Ammon's horn (tissue), 1 donor: ENCODE results near the gene HOXC9.

Experiments used
- DNase-seq: peaks from one replicate; pipeline ENCODE4 v3.0.0-alpha.2; 2016; ENCODE audit warnings: low spot score

The HOXC9 gene

DNA sequence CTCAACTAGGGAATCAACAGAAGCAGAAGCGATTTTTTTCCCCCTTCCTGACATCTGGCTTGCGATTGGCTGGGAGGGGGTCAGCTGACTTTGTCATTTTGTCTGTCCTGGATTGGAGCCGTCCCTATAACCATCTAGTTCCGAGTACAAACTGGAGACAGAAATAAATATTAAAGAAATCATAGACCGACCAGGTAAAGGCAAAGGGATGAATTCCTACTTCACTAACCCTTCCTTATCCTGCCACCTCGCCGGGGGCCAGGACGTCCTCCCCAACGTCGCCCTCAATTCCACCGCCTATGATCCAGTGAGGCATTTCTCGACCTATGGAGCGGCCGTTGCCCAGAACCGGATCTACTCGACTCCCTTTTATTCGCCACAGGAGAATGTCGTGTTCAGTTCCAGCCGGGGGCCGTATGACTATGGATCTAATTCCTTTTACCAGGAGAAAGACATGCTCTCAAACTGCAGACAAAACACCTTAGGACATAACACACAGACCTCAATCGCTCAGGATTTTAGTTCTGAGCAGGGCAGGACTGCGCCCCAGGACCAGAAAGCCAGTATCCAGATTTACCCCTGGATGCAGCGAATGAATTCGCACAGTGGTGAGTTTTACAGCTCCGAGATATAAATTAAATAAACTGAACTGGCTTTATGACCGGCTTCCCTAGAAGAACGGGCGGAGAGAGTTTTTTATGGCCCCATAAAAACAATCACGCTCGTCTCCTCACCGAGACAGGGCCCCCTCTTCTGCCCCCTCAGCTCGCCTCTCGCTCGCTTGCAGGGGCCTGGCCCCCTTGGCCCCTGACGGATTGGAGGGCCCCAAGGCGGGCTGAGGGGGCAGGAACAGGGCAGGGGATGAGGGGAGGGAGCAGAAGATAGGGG is 28.6 kb downstream of the HOXC9 start, which contains the start of gene HOXC6:
Gene HOXC6 (plus strand): TSS at position 127 of the 888 bp plus-strand sequence. CDS start 82 bp downstream, at position 209.
- DNase-seq, result no peak

DNA sequence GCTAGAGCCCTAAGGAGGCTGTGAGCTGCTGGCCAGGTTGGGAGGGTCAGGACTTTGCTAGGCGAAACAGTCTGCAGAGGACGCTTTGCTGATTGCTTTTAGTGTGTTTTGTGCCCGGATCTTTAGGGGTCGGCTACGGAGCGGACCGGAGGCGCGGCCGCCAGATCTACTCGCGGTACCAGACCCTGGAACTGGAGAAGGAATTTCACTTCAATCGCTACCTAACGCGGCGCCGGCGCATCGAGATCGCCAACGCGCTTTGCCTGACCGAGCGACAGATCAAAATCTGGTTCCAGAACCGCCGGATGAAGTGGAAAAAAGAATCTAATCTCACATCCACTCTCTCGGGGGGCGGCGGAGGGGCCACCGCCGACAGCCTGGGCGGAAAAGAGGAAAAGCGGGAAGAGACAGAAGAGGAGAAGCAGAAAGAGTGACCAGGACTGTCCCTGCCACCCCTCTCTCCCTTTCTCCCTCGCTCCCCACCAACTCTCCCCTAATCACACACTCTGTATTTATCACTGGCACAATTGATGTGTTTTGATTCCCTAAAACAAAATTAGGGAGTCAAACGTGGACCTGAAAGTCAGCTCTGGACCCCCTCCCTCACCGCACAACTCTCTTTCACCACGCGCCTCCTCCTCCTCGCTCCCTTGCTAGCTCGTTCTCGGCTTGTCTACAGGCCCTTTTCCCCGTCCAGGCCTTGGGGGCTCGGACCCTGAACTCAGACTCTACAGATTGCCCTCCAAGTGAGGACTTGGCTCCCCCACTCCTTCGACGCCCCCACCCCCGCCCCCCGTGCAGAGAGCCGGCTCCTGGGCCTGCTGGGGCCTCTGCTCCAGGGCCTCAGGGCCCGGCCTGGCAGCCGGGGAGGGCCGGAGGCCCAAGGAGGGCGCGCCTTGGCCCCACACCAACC is 29.8 kb downstream of the HOXC9 start:
- DNase-seq, result no peak

DNA sequence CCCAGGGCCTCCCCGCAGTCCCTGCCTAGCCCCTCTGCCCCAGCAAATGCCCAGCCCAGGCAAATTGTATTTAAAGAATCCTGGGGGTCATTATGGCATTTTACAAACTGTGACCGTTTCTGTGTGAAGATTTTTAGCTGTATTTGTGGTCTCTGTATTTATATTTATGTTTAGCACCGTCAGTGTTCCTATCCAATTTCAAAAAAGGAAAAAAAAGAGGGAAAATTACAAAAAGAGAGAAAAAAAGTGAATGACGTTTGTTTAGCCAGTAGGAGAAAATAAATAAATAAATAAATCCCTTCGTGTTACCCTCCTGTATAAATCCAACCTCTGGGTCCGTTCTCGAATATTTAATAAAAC is 30.5 kb downstream of the HOXC9 start:
- DNase-seq, result no peak

DNA sequence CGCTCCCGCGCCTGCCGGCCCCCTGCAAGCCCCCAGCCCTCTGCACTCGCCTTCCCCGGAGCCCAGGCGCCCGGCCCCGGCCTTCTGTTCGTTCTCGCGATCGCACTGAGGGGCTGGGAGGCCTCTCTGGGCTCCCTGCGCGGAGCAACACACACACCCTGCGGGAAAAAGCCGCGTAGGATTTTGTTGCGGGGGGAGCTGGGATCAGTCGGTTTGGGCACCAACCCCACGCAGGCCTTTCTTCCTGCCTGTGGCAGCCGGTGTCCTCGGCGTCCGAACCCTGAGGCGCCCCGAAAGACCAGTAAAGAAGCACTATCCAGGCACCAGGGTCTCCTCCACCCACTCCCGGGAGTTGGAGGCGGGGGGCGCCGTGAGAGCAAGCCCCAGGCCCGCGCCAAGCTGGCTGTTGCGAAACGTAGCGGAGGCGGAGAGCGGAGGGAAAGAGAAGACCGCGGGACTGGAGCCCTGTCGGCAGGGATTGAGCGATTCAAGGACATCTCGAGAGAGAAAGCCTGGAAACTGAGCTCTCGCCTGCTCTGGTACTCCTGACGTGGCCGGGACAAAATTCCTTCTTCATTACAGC is 31.0 kb downstream of the HOXC9 start:
- no peak for DNase-seq

DNA sequence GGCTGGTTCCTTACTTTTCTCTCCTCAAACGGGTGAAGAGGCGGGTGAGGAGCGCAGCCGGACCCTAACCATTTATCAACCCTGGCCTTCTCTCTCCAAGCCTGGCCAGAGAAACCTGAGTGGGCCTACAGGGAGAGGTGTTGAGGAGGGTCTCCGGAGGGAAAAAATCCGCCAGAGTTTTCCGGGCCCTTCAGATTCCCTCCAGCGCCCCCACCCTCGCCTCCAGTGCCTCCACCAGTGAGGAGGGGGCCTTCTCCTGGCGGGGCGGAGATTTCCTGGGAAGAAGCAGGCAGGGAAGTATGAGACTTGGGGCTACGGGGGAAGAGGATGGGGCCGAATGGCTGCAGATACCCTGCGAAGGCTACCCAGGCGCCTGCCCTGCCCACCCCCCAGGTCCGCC is 31.5 kb downstream of the HOXC9 start:
- no peak for DNase-seq

DNA sequence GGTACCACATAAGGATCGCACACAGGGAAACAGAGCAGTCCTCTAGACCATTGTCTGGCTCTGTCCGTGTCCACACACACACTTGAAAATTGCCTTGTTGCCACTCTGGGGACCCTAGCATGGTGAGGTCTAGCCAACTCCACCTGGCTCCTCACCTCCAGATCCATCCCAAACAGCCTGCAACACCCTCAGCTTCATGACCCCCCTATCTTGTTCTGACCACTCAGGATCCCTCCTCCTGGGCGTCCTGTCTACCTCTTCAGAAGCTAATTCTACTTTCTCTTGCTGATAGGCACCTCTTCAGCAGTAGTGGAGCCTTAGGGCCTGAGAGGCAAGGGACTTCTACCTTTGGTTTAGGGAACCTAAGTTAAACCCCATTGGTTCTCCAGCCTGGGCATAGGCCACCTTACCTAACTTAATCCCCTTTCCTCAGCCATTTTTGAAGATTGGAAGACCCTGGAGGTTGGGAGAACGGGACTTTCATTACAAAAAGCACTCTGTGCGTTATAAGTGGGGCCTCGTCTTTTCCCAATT is 32.2 kb downstream of the HOXC9 start:
- DNase-seq, result no peak

DNA sequence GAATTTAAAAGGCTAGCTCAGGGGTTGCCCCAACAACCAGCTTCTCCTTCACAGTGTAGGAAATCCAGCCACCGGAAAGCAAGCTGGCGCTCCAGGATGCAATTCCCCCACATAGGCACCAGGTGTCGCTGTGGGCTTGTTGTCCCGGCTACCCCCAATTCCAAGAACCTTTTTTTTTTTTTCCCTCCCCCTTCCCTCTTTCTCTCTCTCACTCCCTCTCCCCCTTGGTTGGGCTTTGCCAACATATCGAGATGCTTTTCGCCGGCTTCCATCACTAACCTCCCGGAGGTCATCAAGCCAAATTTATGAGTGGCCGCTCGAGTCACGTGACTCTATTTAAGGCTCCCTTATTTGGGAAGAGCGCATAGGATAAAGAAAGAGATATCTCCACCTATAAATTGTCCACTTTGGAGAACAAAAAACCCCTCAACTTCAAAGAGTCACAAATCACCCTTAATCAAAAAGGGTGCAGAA is 32.7 kb downstream of the HOXC9 start, which contains the start of gene HOXC5:
Gene HOXC5 (plus strand): TSS at position 424 of the 474 bp plus-strand sequence. CDS start 73 bp downstream, outside the sequence.
- DNase-seq, result peak; percentile 63

DNA sequence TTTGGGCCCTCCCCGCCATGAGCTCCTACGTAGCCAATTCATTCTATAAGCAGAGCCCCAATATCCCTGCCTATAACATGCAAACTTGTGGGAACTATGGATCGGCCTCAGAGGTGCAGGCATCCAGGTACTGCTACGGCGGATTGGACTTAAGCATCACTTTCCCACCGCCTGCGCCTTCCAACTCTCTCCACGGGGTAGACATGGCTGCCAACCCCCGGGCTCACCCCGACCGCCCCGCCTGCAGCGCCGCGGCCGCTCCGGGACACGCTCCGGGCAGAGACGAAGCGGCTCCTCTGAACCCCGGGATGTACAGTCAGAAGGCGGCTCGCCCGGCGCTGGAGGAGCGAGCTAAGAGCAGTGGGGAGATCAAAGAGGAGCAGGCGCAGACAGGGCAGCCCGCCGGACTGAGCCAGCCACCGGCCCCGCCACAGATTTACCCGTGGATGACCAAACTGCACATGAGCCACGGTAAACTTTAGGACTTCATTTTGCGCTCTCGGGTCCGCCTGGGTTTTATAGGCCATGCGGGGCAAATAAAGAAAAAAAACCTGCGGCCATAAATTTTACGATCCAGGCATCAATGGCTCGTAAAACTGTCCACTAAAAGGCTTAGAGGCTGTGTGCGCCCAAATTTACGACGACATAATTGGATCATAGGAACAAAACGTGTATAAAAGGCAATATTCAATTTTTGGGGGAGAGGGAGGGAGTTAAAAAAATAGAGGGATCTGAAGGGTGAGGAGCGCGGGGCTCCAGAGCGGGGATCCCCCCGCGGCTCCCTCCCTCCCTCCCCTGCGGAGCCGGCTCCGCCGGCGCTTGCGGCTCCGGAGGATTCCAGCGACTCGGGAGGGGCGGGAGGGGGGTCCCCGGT is 33.4 kb downstream of the HOXC9 start:
- no peak for DNase-seq

DNA sequence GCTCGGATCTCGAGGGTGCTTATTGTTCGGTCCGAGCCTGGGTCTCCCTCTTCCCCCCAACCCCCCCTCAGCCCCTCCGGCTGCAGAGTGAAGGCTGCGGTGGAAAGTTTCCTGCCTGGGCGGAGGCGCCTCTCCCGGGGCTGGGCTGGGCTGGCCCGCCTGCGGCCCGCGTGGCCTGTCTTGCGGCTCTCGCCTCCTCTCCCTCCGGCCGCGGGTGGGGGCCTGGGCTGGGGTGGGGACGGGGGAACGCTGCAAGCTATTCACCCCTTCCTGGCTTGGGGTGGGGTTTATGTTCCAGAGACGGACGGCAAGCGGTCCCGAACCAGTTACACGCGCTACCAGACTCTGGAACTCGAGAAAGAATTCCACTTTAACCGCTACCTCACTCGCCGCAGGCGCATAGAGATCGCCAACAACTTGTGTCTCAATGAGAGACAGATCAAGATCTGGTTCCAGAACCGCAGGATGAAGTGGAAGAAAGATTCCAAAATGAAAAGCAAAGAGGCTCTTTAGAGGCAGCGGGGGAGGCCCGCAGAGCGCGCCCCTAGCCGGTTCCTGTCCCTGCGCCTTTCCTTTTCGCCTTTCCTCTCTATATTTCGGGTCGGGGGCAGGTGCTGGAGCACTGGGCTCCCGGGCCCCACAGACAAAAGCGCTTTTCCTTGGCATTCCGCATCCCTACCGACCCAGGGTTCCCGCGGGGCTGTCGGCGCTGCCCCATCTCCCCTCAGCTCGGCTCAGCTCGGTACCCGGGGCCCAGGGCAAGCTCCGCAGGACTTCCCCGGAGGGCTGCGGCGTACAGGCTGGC is 34.2 kb downstream of the HOXC9 start:
- DNase-seq, result no peak

DNA sequence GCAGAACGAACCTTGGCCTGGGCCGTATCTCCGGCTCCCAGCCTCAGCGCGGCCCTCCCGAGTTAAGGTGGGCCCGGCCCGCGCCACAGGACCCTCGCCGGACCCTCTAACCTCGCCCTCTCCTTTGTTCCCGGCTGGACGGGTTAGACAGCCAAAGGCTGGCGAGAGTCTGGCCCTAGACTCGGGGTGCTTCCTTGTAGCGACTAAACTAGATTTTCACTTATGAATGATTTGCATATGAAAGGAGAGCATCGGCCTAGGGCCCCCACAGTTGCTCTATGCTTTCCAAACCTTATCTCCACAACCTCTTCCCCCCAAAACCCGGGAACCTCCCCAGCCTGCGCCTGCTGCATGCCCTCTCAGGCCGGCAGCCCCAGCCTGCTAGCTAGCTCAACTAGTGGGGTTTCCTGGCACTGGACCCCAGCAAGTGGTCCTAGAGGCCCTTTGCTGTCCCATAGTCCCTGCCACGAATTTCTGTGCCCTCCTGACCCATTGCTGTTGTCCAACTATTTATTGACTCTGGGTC is 34.9 kb downstream of the HOXC9 start:
- DNase-seq, result no peak

DNA sequence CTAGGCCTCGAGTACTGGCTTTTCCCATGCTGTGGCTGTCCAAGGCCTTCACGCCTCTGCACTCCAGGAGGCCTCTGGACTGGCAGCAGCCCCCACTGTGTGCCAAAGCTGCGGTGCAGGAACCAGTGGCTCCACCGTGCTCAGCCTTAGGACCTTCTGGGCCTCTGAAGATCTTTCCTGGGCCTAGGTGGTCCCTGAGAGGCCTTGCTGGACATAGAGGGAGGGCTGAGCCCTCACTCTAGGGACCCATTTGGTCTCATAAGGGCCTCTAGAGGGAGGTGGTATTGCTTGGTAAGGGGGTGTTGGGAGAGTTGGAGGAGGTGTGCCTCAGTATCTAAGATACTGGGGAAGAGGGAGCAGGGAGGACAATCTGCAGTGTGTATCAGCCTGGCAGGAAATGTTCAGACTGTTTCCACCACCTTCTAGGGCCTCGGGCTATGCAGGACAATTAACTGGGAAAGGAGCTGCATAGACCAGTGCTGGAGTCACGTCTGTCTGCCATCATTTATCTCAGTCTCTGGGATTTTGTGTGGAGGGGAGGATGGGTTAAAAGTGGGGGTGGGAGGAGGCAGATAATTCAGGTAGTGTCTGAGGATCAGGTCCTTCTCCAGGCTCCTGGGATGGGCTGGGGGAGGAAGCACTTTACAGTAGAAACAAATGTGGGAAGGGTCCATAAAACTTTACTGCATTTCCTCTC is 35.8 kb downstream of the HOXC9 start:
- DNase-seq, result no peak

DNA sequence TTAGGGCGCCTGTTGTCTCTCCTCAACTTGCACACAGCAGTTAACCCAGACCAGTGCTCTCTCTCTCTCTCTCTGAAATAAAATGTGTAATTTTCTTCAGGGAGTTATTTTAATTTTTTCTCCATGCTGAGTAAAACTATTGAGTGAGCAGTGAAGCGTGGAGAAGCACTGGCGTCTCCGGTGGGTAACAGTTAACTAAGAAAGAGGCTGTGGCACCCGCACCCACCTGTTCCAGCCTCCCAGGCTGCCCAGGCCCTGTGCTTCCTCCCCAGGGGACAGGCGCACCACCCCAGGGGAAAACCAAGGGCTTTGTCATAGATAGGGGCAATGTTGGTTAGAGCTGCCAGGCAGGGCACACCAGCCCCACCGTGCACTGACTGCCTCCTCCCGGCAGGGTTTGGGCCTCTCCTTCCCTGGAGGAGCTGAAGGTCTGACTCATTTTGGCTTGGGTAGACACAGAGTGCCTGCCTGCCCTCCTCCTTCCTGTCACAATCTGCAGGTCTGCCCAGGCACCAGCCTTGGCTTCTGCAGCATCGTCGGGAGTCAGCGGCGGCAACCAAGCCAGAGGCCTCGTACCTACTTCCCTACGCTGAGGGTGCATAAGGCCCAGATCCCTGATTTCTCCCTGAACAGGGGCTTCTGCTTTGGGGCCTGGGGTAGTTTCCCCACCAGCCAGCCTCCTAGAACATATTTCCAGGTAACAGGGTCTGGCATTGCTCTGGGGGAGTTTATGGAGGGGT is 36.8 kb downstream of the HOXC9 start:
- no peak for DNase-seq

DNA sequence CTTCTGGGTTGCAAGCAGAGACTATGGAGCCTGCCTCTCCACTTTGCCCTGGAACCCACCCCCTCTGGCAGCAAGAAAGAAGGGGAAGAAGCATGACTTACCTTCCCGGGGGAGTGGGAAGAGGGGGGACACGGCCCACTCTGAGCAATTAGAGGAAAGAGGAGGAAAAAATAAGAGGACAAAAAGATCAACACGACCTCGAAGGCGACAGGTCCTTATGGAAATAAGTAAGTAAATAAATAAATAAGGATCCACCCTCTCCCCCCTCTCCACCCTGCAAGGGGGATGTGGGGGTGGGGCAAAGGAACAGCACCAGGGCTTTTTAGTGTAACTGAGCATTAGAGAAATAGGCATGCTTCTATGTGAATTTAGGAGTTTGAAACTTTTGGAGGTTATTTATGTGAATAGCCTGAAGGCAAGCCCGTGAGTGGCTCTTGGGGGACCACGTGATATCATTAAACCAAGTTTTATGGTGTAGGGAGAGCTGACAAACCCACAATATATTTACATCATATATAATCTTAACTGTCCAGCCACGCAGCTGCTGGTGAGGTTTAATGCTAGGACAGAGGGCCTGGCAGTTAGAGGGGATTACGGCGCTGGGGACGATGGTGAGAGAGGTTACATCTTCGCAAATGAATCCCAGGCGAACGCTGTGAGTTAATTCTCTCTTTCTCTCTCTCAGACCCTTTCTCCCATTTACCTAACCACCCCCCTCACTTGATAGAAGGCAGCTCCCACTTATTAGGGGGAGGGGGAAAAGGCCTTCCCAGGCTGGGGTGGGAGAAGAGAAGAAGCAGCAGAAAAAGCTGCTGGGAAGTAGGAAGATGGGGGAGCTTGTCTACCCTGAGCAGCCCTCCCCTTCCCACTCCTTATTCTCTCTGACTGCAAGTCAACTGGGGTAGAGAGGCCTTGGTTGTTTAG is 37.7 kb downstream of the HOXC9 start:
- DNase-seq, result no peak

DNA sequence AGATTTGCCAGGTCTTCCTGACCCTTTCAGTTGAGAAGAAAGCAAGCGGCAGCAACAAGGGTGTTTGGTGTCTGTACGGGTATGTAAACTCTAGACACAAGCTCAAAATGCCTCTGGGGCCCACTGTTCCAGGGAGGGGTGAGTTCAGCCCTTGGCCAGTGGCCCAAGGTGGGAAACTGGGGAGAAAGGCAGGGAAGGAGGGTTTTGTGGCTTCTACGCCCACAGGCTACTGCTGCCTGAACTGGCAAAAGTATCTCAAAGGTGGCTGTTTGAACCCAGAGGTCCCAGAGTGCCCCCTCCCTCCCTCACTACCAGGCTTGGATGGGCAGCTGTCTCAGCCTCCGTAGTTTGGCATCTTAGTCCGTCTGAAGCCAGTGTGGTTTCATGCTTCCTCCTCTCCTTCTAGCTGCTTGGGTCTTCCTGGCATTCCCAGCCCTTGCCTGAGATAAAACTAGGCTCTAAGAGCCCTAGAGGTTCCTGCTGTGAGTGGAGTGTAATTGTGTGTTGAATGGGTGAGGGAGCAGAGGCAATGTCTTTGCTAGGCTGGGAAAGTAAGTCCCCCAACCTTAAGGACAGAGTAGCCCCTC is 38.4 kb downstream of the HOXC9 start:
- DNase-seq, result no peak

DNA sequence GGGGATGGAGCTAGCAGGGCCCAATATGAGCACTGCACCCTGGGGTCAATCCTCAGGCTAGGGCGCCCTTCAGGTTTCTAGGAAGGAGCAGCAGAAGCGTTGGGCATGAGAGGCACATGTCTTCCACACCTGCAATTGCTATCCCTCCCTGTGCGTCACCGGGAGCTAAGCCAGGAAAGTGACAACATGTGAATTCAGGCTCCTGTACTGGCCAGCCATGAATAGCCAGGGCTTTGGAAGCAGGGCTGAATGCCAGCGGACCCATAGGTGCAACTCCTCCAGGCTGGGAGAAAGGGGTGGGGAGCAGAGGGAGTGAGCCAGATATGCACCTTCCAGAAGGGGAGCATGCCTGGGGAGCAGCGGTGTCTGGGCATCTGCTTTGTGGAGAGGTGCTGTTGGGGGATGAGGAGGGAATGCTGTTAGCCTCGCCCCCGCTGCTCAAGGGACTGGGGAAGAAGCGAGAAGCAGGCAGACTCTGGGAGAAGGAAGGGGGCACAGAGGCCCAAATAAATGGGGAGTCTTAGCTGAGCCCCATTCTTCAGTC is 39.0 kb downstream of the HOXC9 start:
- DNase-seq, result no peak

DNA sequence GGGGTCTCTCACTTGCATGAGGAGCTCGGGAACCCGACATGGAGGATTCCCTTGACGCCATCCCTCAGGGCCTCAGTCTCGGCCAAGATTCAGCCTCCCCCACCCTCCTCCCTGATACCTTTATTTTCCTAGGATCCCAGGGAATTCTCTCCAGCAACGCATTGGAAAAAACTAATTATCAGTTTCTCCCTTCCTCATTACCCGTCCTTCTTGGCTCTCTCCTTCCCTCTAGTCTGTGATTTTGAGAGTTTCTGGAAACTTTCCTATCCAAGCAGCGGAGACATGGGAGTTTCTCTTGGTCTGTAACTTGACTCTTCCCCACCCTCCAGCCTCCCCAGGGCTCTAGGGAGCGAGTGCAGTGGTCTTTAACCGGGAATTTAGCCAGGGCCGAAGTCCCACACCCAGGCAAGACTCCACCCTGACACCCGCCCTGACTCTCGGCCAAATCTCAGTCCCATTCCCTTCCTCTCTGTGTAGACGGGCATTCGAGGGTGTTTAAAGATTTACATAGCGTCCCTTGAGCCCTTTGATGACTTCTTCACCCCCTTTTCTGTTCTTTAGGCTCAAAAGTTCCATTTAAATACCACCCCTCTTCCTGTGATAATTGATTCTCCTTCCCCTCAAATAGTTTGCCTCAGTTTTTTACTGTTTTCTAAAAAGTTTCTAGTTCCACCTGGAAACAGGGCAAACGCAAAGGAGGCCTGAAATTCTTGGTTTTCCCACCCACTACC is 39.6 kb downstream of the HOXC9 start:
- DNase-seq, result no peak
